Measurements from ENCODE around the gene RAD50.
"Not testable (repeated sequence)": the region's sequence is repeated elsewhere in the genome, so short reads cannot be mapped to it uniquely, and the experiment has no call there.

Gene RAD50

GRCh38 chr5:132688536-132689339 is 132.0 kb downstream of the RAD50 start:
- no peaks in the 10 kb centered on the region for H3F3A ChIP-seq (ENCODE audit: insufficient read depth)
- no peak overlapping the region for H2AFZ ChIP-seq (ENCODE audit: low read depth, low read length, severe bottlenecking)
- H3K4me2 ChIP-seq (ENCODE audit: low read depth, low read length, poor library complexity, severe bottlenecking): no peak overlapping the region
- H3K36me3 ChIP-seq (ENCODE audit: low read length): no peaks in the 10 kb centered on the region
- no peak overlapping the region for H3K4me3 ChIP-seq (ENCODE audit: insufficient read depth, low read length, poor library complexity, severe bottlenecking)
- H3K27me3 ChIP-seq (ENCODE audit: low read length): no peaks in the 10 kb centered on the region
- H3K9ac ChIP-seq (ENCODE audit: low read length): no peak overlapping the region
- H3K9me3 ChIP-seq (ENCODE audit: insufficient read depth, low read length): no peaks in the 10 kb centered on the region
- TF ChIP-seq CTCF (IDR thresholded peaks at IDR 0.05; ENCODE audit: insufficient read depth, low read length, poor library complexity, severe bottlenecking) (no peak), EZH2phosphoT487 (conservative IDR thresholded peaks at IDR 0.05; ENCODE audit: low read length) (no peak)
- H3K27ac ChIP-seq (ENCODE audit: low read depth, low read length): no peak overlapping the region
- H4K20me1 ChIP-seq (ENCODE audit: low read depth, low read length): no peaks in the 10 kb centered on the region
- no peaks in the 10 kb centered on the region for H3K9me2 ChIP-seq (replicated peaks; ENCODE audit: insufficient read depth, low read length)
- no peaks in the 10 kb centered on the region for H3K79me2 ChIP-seq (ENCODE audit: insufficient read depth, low read length)

GRCh38 chr5:132689513-132689912 is 132.7 kb downstream of the RAD50 start:
- Histone ChIP-seq H3F3A (ENCODE audit: insufficient read depth) (no peaks in the 10 kb centered on the region), H3K27me3 (ENCODE audit: low read length) (no peaks in the 10 kb centered on the region), H3K9me3 (ENCODE audit: insufficient read depth, low read length) (no peaks in the 10 kb centered on the region), H3K27ac (ENCODE audit: low read depth, low read length) (no peak overlapping the region), H3K4me2 (ENCODE audit: low read depth, low read length, poor library complexity, severe bottlenecking) (no peak overlapping the region), H2AFZ (ENCODE audit: low read depth, low read length, severe bottlenecking) (no peak overlapping the region), H3K79me2 (ENCODE audit: insufficient read depth, low read length) (no peaks in the 10 kb centered on the region), H3K4me3 (ENCODE audit: insufficient read depth, low read length, poor library complexity, severe bottlenecking) (no peak overlapping the region), H3K9me2 (replicated peaks; ENCODE audit: insufficient read depth, low read length) (no peaks in the 10 kb centered on the region), H3K9ac (ENCODE audit: low read length) (no peak overlapping the region), H3K36me3 (ENCODE audit: low read length) (no peaks in the 10 kb centered on the region), H4K20me1 (ENCODE audit: low read depth, low read length) (no peaks in the 10 kb centered on the region)
- TF ChIP-seq EZH2phosphoT487 (conservative IDR thresholded peaks at IDR 0.05; ENCODE audit: low read length) (no peak), CTCF (IDR thresholded peaks at IDR 0.05; ENCODE audit: insufficient read depth, low read length, poor library complexity, severe bottlenecking) (no peak)

GRCh38 chr5:132690156-132690555 is 133.4 kb downstream of the RAD50 start:
- Histone ChIP-seq H3K9ac (ENCODE audit: low read length) (no peak overlapping the region), H2AFZ (ENCODE audit: low read depth, low read length, severe bottlenecking) (no peak overlapping the region), H3K4me2 (ENCODE audit: low read depth, low read length, poor library complexity, severe bottlenecking) (no peak overlapping the region), H3K9me3 (ENCODE audit: insufficient read depth, low read length) (no peaks in the 10 kb centered on the region), H3K36me3 (ENCODE audit: low read length) (no peaks in the 10 kb centered on the region), H3K4me3 (ENCODE audit: insufficient read depth, low read length, poor library complexity, severe bottlenecking) (no peak overlapping the region), H3K27ac (ENCODE audit: low read depth, low read length) (no peak overlapping the region), H3K9me2 (replicated peaks; ENCODE audit: insufficient read depth, low read length) (no peaks in the 10 kb centered on the region), H4K20me1 (ENCODE audit: low read depth, low read length) (no peaks in the 10 kb centered on the region), H3K27me3 (ENCODE audit: low read length) (no peaks in the 10 kb centered on the region), H3F3A (ENCODE audit: insufficient read depth) (no peaks in the 10 kb centered on the region), H3K79me2 (ENCODE audit: insufficient read depth, low read length) (no peaks in the 10 kb centered on the region)
- no peak for TF ChIP-seq CTCF (IDR thresholded peaks at IDR 0.05; ENCODE audit: insufficient read depth, low read length, poor library complexity, severe bottlenecking)
- TF ChIP-seq EZH2phosphoT487 (conservative IDR thresholded peaks at IDR 0.05; ENCODE audit: low read length): no peak

GRCh38 chr5:132691755-132692631 is 135.2 kb downstream of the RAD50 start:
- H3K9me2 ChIP-seq (replicated peaks; ENCODE audit: insufficient read depth, low read length); H3K4me3 ChIP-seq (ENCODE audit: insufficient read depth, low read length, poor library complexity, severe bottlenecking); H3F3A ChIP-seq (ENCODE audit: insufficient read depth); H2AFZ ChIP-seq (ENCODE audit: low read depth, low read length, severe bottlenecking); H3K27ac ChIP-seq (ENCODE audit: low read depth, low read length); H3K9ac ChIP-seq (ENCODE audit: low read length); H3K4me2 ChIP-seq (ENCODE audit: low read depth, low read length, poor library complexity, severe bottlenecking); H4K20me1 ChIP-seq (ENCODE audit: low read depth, low read length); H3K9me3 ChIP-seq (ENCODE audit: insufficient read depth, low read length); H3K79me2 ChIP-seq (ENCODE audit: insufficient read depth, low read length); H3K36me3 ChIP-seq (ENCODE audit: low read length); H3K27me3 ChIP-seq (ENCODE audit: low read length): not testable (repeated sequence)

Data from SU-DHL-6 (cell line).